Coronary artery (tissue), 2 donors: ENCODE results near the gene TGFBR3L.
"Not testable (repeated sequence)": the region's sequence is repeated elsewhere in the genome, so short reads cannot be mapped to it uniquely, and the experiment has no call there.

Experiments
- DNase-seq: peaks from one replicate; pipeline ENCODE4 v3.0.0-alpha.2; 2017; ENCODE audit warnings: low spot score
- H3K27ac ChIP-seq, 2 donors: fragments of 200-600 bp; sonication (generic); one replicate each; pipeline ENCODE4 v1.5.1; 2016 to 2019
- H3K4me3 ChIP-seq: fragments of 200-600 bp; sonication (generic); 2 replicates; pipeline ENCODE4 v1.5.1; 2016; ENCODE audit warnings: mild to moderate bottlenecking, moderate library complexity
- CTCF ChIP-seq: fragments of 200-600 bp; sonication (generic); IDR thresholded peaks from one replicate; pipeline ENCODE4 v1.5.1; 2019; ENCODE audit warnings: antibody characterized with exemption

The TGFBR3L gene

GRCh38 chr19:7915250-7916102, 846 bp downstream of the TGFBR3L start:
- H3K4me3 ChIP-seq, result peak overlapping the region; percentile 73
- no peak for TF ChIP-seq CTCF

GRCh38 chr19:7916103-7916954, 1.7 kb downstream of the TGFBR3L start:
- H3K27ac ChIP-seq, result peak overlapping the region in 1 of 2 donors; percentile 64
- H3K4me3 ChIP-seq, result peak overlapping the region; percentile 73
- DNase-seq, result no peak
- TF ChIP-seq CTCF, result no peak

More at GRCh38 chr19:7915250-7916102, 846 bp downstream of the TGFBR3L start:
- H3K27ac ChIP-seq, result no peak overlapping the region
- no peak for DNase-seq

GRCh38 chr19:7916955-7917266, 2.3 kb downstream of the TGFBR3L start:
- DNase-seq, result no peak
- Histone ChIP-seq H3K4me3 (peak overlapping the region; percentile 73), H3K27ac (peak overlapping the region in 1 of 2 donors; percentile 64)
- no peak for TF ChIP-seq CTCF

- no peak for DNase-seq
- H3K4me3 ChIP-seq, result peak overlapping the region; percentile 73
- peak overlapping the region in 1 of 2 donors; percentile 64 for H3K27ac ChIP-seq
- peak; percentile 41 for TF ChIP-seq CTCF
These were observed 2.8 kb downstream of the TGFBR3L start for GRCh38 chr19:7917267-7918061.

- peak overlapping the region in 1 of 2 donors; percentile 64 for H3K27ac ChIP-seq
- not testable (repeated sequence) for DNase-seq
- peak overlapping the region; percentile 73 for H3K4me3 ChIP-seq
These were observed 3.5 kb downstream of the TGFBR3L start for GRCh38 chr19:7918062-7918614.

GRCh38 chr19:7918615-7919421, 4.2 kb downstream of the TGFBR3L start:
- no peak overlapping the region for H3K4me3 ChIP-seq
- no peak for TF ChIP-seq CTCF
- DNase-seq, result no peak
- H3K27ac ChIP-seq, result no peak overlapping the region
